ENCODE measurements around the gene RPS6KA5. TPM values are rescaled to one million over a fixed set of nuclear protein-coding genes. Genes with fewer than 3 reads are reported as not detected.

The RPS6KA5 gene
- total RNA-seq, 1 experiment from 2014 or later: 2.2 TPM

- Mint-ChIP-seq H3K36me3 (ENCODE audit: insufficient read depth, unreplicated experiment) (no peaks in the 10 kb centered on the region), H3K4me3 (ENCODE audit: unreplicated experiment) (peak overlapping the region; percentile 41), H3K27me3 (ENCODE audit: insufficient read depth, unreplicated experiment) (no peaks in the 10 kb centered on the region), H3K4me1 (ENCODE audit: insufficient read depth, unreplicated experiment) (no peaks in the 10 kb centered on the region), H3K27ac (ENCODE audit: low read depth, unreplicated experiment) (peak overlapping the region; percentile 57), H3K9me3 (ENCODE audit: unreplicated experiment) (no peaks in the 10 kb centered on the region)
- intact Hi-C loops (cut with micrococcal nuclease): no loop called here
- POLR2A ChIA-PET: no interaction called here
- DNase-seq (ENCODE audit: unreplicated experiment): no peak
- no TSS peak for BruUV-seq (replicated peaks)
- no peak for TF ChIP-seq CTCF (IDR thresholded peaks at IDR 0.05; ENCODE audit: unreplicated experiment)
- CTCF ChIA-PET: no interaction called here
These were observed 38.3 kb downstream of the RPS6KA5 start for GRCh38 chr14:91021991-91022621.

- DNase-seq (ENCODE audit: unreplicated experiment): no peak
- ChIA-PET POLR2A (no interaction called here), CTCF (no interaction called here)
- no peaks in the 10 kb centered on the region for H3K4me1 Mint-ChIP-seq (ENCODE audit: insufficient read depth, unreplicated experiment)
- no peaks in the 10 kb centered on the region for H3K27me3 Mint-ChIP-seq (ENCODE audit: insufficient read depth, unreplicated experiment)
- H3K36me3 Mint-ChIP-seq (ENCODE audit: insufficient read depth, unreplicated experiment): no peaks in the 10 kb centered on the region
- no peak overlapping the region for H3K27ac Mint-ChIP-seq (ENCODE audit: low read depth, unreplicated experiment)
- H3K9me3 Mint-ChIP-seq (ENCODE audit: unreplicated experiment): no peaks in the 10 kb centered on the region
- no peak overlapping the region for H3K4me3 Mint-ChIP-seq (ENCODE audit: unreplicated experiment)
- no TSS peak for BruUV-seq (replicated peaks)
- intact Hi-C loops (cut with micrococcal nuclease): no loop called here
- no peak for TF ChIP-seq CTCF (IDR thresholded peaks at IDR 0.05; ENCODE audit: unreplicated experiment)
These were observed 39.3 kb downstream of the RPS6KA5 start for GRCh38 chr14:91021115-91021514.

GRCh38 chr14:91019673-91020072 is 40.8 kb downstream of the RPS6KA5 start:
- Mint-ChIP-seq H3K4me3 (ENCODE audit: unreplicated experiment) (no peak overlapping the region), H3K36me3 (ENCODE audit: insufficient read depth, unreplicated experiment) (no peaks in the 10 kb centered on the region), H3K9me3 (ENCODE audit: unreplicated experiment) (no peaks in the 10 kb centered on the region), H3K27ac (ENCODE audit: low read depth, unreplicated experiment) (no peak overlapping the region), H3K27me3 (ENCODE audit: insufficient read depth, unreplicated experiment) (no peaks in the 10 kb centered on the region), H3K4me1 (ENCODE audit: insufficient read depth, unreplicated experiment) (no peaks in the 10 kb centered on the region)
- CTCF ChIA-PET: no interaction called here
- no peak for TF ChIP-seq CTCF (IDR thresholded peaks at IDR 0.05; ENCODE audit: unreplicated experiment)
- POLR2A ChIA-PET: no interaction called here
- no peak for DNase-seq (ENCODE audit: unreplicated experiment)
- BruUV-seq (replicated peaks): no TSS peak
- intact Hi-C loops (cut with micrococcal nuclease): no loop called here

GRCh38 chr14:91018481-91018880 is 42.0 kb downstream of the RPS6KA5 start:
- ChIA-PET CTCF (no interaction called here), POLR2A (interaction anchor here (1.2 kb wide), 1 partner anchor 13 kb away, joined by 4 read pairs; no protein-coding TSS in a partner anchor)
- Mint-ChIP-seq H3K36me3 (ENCODE audit: insufficient read depth, unreplicated experiment) (no peaks in the 10 kb centered on the region), H3K27ac (ENCODE audit: low read depth, unreplicated experiment) (no peak overlapping the region), H3K4me3 (ENCODE audit: unreplicated experiment) (no peak overlapping the region), H3K27me3 (ENCODE audit: insufficient read depth, unreplicated experiment) (no peaks in the 10 kb centered on the region), H3K4me1 (ENCODE audit: insufficient read depth, unreplicated experiment) (no peaks in the 10 kb centered on the region), H3K9me3 (ENCODE audit: unreplicated experiment) (no peaks in the 10 kb centered on the region)
- intact Hi-C loops (cut with micrococcal nuclease): no loop called here
- no peak for DNase-seq (ENCODE audit: unreplicated experiment)
- no TSS peak for BruUV-seq (replicated peaks)
- no peak for TF ChIP-seq CTCF (IDR thresholded peaks at IDR 0.05; ENCODE audit: unreplicated experiment)

Measured in MCF 10A (cell line).